Islet of Langerhans (tissue), 1 donor: ENCODE results near the gene ARVCF.

Source experiments
- FAIRE-seq: peaks from one replicate; lab custom pipeline; 2011; peaks lifted over from hg19 to GRCh38; lab: Jason Lieb, UNC

Gene ARVCF

GRCh38 chr22:20015187-20015625 lies 1.4 kb downstream of the ARVCF start:
- no peak for FAIRE-seq

DNA sequence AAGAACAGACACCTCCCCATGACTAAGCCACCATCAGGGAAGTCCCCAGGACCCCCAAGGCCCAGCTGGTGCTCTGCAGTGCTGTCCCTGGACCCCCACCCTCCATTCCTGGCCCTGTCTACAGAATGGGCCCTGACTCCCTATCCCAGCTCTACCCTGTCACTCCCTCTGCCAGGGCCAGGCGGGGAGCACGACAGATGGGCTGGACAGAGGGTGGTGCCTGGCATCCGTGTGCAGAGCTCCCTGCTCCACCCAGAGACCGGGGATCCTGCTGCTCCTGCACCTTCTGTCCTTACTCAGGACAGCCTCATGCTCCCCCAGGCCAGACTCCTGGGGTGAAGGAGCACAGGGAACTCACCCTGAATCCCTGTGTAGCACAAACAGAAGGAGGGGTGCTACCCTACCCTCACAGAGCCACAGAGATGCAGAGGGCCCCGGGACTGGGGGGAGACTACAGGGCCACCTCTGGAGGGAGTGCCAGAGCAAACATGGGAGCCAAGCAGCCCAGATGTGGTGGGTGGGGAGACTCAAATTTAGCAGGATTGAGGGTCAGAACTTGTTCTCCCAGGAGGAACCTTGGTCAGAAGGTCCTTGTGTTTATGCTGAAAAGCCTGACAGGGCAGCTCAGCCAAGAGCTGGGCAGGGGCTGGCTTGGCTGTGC lies 2.0 kb downstream of the ARVCF start:
- no peak for FAIRE-seq

GRCh38 chr22:20013382-20013871 lies 3.2 kb downstream of the ARVCF start:
- no peak for FAIRE-seq

- FAIRE-seq: no peak
Measured at GRCh38 chr22:20012741-20013331, 3.8 kb downstream of the ARVCF start.

DNA sequence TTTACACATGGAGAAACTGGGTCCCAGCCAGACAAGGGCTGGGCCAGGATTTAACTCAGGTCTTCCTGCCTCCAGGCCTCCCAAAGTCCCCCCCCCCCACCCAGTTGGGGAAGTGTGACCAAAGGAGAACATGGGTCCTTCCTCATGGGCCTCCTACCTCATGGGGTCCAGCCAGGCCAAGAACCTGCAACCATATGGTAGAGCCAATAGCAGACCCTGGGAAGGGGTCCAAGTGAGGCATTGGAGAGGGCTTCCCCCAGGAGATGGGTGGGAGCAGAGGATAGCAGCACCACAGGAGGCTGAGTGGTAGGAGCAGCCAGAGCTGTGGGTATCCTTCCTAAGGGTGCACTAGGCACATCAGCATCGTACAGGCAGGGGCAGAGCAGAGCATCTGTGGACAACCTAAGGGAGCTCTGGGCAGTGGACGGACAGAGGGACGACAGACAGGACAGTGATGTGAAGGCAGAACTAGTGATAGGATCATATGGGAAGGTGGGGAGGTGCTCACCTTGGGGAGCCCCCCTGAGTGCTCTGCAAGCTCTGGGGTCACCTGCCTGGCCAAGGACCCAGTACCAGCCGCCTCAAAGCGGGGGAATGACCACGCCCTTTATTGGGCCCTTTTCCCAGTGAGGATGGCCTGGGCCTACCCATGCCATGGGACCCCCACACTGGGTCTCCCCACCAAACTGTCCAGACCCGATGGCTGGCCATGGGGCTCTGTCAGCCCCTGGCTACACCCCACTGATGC lies 4.5 kb downstream of the ARVCF start:
- FAIRE-seq: no peak

DNA sequence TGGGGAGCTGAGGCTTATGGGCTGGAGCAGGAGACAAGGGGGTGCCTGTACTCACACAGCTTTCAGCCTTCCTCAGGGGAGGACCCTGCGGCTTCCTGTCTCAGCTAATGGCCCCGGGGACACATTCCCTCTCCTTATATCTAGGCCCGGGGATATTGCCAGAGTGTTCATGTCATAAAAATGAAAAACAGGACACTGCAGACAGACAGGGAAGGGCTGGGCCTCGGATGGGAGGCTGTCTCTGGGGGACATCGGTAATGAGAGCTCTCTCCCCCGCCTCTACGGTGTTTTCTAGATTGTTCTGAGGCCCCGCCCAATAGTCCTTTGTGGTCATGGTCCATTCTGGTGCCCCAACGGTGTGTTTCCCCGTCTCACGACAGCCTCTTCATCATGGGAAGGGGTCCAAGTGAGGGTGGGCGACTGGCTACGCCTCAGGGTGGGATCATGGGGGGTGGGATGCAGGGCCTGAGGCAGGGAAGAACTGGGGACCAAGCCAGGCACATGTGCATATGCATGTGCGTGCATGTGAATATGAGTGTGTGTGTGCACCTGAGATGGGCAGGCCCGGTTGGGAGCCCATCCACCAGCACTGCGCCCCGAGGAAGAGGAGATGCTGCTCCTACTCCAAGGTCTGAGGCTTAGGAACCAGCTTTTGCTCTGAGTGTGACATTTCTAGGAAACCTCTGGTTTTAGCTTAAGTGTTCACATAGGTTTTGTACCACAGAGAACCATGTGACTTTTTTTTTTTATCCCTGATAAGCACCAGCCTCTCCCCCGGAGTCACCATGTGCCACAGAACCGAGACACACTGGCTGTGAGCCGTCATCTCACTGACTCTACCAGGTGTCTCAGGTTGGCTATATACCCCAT lies 5.3 kb downstream of the ARVCF start:
- FAIRE-seq: no peak

DNA sequence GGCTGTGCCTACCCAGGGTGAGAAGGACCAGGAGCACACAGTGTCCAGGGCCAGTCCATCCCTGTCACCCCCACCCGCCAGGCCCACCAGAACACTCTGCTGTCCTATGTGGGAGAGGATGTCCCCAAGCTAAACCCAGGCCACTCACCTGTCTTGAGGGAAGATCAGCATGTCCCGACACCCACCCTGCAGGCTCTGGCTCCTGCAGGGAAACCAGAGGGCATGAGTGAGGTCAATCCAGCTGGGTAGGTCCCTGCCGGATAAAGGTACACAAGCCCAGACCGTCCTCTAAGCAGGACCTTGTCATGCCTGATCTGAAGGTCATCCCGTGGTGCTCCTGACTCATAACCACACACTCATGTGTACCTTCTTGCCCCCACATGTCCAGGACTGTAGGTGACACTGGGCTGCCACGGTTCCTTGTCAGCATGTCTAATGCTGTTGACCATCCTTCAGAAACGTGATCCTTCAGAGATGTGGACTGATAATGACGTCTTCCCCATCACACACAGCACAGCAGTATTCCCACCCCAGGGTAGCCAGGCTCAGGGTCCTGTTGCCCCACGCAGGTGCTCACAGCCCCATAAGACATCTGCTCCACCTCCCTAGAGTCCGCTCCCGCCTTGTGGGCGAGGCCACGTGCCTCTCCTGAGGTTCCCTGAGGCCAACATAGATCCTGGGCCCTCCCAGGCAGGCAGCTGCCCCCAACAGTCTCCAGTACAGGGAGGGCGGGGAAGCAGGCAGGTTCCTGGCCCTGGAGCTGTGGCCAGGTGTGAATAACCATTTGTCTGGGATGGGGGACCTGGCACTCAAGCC lies 6.1 kb downstream of the ARVCF start:
- FAIRE-seq: no peak

DNA sequence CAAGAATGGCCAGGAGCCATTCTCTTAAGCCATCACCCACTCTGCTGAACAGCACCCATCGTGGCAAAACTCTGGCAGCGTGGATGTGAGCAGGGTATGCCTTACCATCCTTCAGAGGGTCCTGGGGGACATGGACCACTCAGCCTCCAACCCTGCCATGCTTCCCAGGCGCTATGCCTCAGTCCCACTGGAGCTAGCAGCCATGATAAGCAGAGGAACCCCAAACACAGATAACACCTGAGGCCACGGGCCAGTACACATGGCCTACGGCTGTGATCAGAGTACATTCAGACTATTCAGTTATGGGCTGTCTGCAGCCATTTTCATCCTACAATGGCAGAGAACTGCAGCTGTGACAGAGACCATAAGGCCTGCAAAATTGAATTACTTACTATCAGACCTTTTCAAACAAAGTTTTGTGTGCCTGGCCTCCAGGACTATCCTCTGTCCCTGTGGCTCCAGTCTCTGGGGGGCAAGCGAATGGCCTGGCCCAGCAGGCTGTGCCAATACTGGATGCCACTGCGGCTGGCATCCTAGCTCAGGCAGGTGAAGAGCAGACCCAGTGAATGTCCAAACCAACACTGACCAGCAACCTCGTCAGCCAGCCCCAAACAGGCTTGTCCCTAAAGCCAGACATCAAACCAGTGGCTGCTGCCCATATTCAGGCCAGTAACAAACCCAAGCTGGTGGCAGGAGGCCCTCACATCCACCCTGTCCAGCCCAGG lies 6.9 kb downstream of the ARVCF start:
- no peak for FAIRE-seq

GRCh38 chr22:20009018-20009491 lies 7.6 kb downstream of the ARVCF start:
- no peak for FAIRE-seq

- FAIRE-seq: no peak
Measured at GRCh38 chr22:20008221-20008995, 8.2 kb downstream of the ARVCF start.

DNA sequence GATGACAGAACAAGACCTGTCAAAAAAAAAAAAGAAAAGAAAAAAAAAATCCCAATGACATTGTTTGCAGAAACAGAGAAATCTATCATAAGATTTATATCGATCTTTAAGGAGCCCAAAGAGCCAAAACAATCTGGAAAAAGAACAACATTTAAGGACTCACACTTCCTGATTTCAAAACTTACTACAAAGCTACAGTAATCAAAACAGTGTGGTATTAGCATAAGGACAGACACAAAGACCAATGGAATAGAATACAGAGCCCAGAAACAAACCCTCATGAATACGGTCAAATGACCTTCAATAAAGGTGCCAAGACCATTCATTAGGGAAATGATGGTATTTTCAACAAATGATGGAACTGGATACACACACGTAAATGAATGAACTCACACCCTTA lies 12.2 kb downstream of the ARVCF start:
- FAIRE-seq: no peak

GRCh38 chr22:20003304-20003703 lies 13.3 kb downstream of the ARVCF start:
- FAIRE-seq: peak; percentile 75

GRCh38 chr22:20002636-20003035 lies 14.0 kb downstream of the ARVCF start:
- peak; percentile 86 for FAIRE-seq

DNA sequence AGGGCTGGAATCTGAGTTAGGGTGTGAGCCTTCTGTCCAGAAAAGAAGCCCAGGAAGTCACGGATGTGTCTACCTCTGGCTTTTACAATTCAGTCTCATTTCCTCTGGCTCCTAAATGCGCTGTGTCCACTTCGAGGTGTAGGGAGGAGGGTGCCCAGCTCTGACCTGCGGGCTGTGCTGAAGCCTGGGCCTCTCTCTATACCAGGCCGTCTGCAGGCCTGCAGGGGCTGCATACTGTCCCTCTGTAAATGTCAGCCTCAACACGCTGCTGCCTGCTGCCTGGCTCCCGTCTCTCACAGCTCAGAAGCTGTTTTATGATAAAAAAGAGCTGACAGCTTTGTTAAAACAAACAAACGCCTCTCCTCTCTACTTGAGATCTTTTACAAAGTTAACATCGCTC lies 14.5 kb downstream of the ARVCF start:
- no peak for FAIRE-seq

DNA sequence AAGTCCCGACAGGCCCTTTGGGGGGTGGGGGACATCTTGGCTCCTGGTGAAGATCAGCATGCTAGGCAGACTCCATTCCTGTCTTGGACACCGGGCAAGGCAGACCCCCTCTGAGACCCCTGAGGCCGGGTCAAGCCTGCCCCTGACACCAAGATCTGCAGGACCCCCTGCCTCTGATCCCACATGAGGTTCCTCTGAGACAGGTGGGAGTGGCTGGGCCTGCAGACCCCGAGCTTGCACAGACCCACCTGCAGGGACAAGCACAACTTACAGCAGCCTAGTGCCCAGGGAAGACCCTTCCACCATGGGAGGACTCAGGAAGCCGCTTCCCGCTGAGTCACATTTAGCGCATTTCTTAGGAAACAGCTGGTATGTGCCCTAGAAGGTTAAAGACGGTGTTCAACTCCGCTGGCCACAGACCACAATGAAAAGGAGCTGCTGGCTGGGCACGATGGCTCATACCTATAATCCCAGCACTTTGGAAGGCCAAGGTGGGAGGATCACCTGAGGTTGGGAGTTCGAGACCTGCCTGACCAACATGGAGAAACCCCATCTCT lies 15.5 kb downstream of the ARVCF start:
- FAIRE-seq: no peak

DNA sequence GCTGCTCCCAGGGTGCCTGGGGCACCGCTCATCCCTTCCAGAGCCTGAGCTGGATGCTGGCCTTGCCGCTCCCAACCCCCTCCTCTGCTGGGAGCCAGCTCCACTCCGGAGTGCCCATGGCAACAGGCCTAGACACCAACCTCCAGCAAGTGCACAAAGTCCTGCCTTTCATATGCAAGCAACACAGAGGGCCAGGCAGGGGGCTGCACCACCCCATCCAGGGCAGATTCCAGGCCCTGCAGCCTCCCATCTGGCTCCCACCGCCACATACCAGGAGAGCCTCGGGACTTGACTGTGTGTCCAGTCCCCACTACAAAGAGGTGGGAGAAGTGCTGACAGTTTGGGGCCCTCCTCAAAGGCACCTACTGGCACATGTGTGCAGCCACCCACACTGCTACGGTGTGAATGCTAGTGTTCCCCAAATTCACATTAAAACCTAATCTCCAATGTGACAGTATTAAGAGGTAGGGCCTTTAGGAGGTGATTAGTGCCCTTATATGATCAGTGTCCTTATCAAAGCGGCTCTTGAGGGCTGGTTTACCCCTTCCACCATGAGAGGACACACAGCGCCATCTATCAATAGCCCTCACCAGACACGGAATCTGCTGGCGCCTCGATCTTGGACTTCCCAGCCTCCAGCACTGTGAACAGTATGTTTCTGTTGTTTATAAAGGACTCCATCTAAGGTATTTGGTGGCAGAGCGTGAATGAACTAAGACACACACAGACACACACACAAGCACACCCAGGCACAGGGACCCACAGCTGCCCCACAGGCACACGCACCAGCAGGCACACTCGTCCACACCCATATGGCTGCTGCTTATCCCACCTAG lies 16.2 kb downstream of the ARVCF start:
- FAIRE-seq: no peak

GRCh38 chr22:19998991-19999820 lies 17.4 kb downstream of the ARVCF start:
- no peak for FAIRE-seq
